IPS-18a (cell line): Measurements from ENCODE around the gene PSAP.
A peak's percentile ranks its signal among the peaks of the same experiment; 100 is the strongest.

ENCODE experiments used
- H3K27ac ChIP-seq: one replicate; pipeline ENCODE4 v1.5.1; 2013; ENCODE audit warnings: low read length
- H3K27me3 ChIP-seq: one replicate; pipeline ENCODE4 v1.6.1; 2013; ENCODE audit warnings: mild to moderate bottlenecking, low read length; ENCODE audit not compliant: control insufficient read depth, insufficient read depth
- H3K36me3 ChIP-seq: one replicate; pipeline ENCODE4 v1.6.1; 2013; ENCODE audit warnings: low read depth, low read length; ENCODE audit not compliant: control insufficient read depth
- H3K4me1 ChIP-seq: one replicate; pipeline ENCODE4 v1.6.1; 2013; ENCODE audit warnings: low read depth, low read length; ENCODE audit not compliant: control insufficient read depth
- H3K4me3 ChIP-seq: one replicate; pipeline ENCODE4 v1.5.1; 2013; ENCODE audit warnings: low read length
- H3K9ac ChIP-seq: one replicate; pipeline ENCODE4 v1.6.1; 2013; ENCODE audit warnings: mild to moderate bottlenecking, low read length, moderate library complexity
- H3K9me3 ChIP-seq: one replicate; pipeline ENCODE4 v1.6.1; 2013; ENCODE audit warnings: low read depth, low read length; ENCODE audit not compliant: control insufficient read depth

PSAP gene

GRCh38 chr10:71850021-71850742 lies 869 bp downstream of the PSAP start:
- H3K27ac ChIP-seq: peak overlapping the region; percentile 74
- no peaks in the 10 kb centered on the region for H3K27me3 ChIP-seq
- H3K4me3 ChIP-seq: peak overlapping the region; percentile 94
- peak overlapping the region; percentile 88 for H3K9ac ChIP-seq
- peaks cover 9% of the 10 kb centered on the region for H3K4me1 ChIP-seq
- H3K36me3 ChIP-seq: no peaks in the 10 kb centered on the region
- H3K9me3 ChIP-seq: no peaks in the 10 kb centered on the region

- Histone ChIP-seq H3K36me3 (no peaks in the 10 kb centered on the region), H3K27ac (no peak overlapping the region), H3K4me3 (peak overlapping the region; percentile 94), H3K9me3 (no peaks in the 10 kb centered on the region), H3K27me3 (no peaks in the 10 kb centered on the region), H3K4me1 (peaks cover 9% of the 10 kb centered on the region), H3K9ac (peak overlapping the region; percentile 88)
Measured at GRCh38 chr10:71849461-71849908, 1.6 kb downstream of the PSAP start.

DNA sequence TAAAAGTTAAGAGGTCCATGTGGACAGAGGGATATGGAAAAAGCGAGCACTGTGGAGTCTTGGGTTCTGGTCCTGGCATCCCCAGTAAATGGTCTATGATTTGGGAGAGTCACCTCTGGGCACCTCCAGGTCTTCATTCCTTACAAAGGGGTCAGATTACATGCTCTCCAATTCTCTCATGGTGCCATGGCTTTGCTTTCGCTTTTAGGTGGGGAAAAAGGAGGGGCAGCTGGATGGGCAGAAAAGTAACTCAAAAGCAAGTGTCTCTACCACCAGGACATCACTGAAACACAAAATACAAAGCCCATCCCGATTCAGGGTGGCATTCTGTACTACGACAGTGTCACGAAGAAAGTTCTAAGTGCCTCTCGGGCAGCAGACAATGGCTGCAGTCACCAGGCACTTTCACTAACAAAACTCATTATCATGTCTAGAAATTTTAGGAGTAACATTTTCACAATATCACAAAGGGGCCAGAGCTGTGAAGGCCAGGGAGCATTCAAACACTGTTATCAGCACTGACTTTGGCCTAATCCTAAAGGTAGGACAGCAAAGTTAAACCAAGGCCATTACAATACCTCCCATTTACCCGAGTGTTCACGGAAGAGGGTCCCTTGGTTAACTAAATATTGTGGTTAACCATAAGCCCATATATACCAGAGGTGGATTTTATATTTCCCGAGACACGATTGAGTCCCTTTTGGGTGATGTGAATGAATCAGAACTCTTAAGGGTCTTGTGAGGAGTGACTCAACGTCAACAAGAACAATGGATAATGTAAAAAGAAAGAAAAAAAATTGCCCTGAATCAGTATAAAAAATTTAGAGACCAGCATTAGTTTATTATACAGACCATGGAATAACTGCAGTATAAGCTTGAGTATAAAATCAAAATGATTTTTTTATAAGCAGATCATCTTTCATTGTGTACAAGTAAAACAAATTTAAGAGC lies 2.5 kb downstream of the PSAP start:
- Histone ChIP-seq H3K36me3 (no peaks in the 10 kb centered on the region), H3K27me3 (no peaks in the 10 kb centered on the region), H3K4me3 (peak overlapping the region; percentile 1), H3K9ac (no peak overlapping the region), H3K9me3 (no peaks in the 10 kb centered on the region), H3K4me1 (peaks cover 9% of the 10 kb centered on the region), H3K27ac (no peak overlapping the region)

GRCh38 chr10:71847418-71847817 lies 3.6 kb downstream of the PSAP start:
- Histone ChIP-seq H3K27ac (no peak overlapping the region), H3K9me3 (no peaks in the 10 kb centered on the region), H3K9ac (no peak overlapping the region), H3K36me3 (no peaks in the 10 kb centered on the region), H3K4me3 (no peak overlapping the region), H3K27me3 (no peaks in the 10 kb centered on the region), H3K4me1 (peaks cover 9% of the 10 kb centered on the region)

DNA sequence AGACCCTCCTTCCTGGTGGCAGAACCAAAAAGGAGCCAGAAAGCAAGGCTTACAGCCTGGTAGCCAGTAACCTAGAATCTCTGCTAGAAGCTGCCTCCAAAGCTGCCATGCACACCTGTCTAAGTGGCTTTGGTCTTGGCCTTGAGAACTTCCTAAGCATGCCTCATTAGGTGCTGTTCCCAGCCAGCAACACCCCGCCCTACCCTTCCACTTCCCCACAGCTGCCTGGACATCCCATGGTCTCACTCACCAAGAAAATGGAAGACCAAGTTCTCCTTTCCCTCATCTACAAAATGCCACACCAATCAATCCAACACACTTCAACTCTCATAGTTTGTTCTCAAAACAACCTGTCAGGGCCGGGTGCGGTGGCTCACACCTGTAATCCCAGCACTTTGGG lies 4.2 kb downstream of the PSAP start:
- Histone ChIP-seq H3K36me3 (no peaks in the 10 kb centered on the region), H3K9ac (no peak overlapping the region), H3K4me1 (peaks cover 9% of the 10 kb centered on the region), H3K27ac (no peak overlapping the region), H3K9me3 (no peaks in the 10 kb centered on the region), H3K4me3 (no peak overlapping the region), H3K27me3 (no peaks in the 10 kb centered on the region)

DNA sequence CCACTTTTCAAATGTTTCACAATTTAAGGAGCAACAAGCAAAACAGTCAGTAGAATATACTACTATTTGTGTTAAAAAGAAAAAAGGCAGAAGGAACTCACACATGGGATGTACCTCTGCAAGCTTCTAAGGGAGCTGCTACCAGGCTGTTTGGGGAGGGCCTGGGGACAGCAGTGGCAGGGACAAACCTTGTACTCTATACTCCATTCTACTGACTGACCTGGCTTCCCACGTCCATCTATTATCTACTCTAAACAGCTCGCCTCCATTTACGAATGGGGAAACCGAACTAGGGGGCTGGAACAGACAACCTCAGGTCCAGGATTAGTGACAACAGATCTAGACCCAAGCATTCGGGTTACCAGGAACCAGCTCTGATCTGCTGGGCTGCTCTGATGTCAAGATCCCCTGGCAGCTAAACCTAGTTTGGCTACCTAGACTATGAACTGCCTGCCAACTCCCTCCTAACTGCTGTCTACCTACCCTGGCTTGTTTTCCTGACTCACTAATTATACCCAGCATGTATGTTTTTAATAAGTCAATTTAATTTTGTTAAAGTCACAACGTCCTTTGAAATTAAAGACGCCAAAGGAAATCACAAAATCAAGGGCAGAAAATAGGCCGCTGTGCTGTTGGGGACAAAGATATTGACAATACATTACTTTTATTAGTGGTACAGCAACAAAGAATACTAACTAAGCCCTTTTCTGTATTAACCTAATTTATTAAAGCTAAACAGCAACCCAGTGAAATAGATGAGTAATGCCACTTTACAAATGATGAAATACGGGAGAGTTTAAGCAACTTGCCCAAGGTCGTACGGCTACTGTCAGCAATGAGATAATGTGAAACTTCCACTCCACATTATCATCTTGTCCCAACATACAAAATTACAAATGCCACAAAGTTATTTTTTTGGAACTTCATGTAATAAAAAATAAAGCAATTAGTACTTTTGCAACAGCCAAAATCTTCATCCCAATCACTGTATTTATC lies 5.3 kb downstream of the PSAP start:
- Histone ChIP-seq H3K27me3 (no peaks in the 10 kb centered on the region), H3K27ac (no peak overlapping the region), H3K4me3 (no peak overlapping the region), H3K9me3 (no peaks in the 10 kb centered on the region), H3K4me1 (peaks cover 14% of the 10 kb centered on the region), H3K9ac (no peak overlapping the region), H3K36me3 (no peaks in the 10 kb centered on the region)

DNA sequence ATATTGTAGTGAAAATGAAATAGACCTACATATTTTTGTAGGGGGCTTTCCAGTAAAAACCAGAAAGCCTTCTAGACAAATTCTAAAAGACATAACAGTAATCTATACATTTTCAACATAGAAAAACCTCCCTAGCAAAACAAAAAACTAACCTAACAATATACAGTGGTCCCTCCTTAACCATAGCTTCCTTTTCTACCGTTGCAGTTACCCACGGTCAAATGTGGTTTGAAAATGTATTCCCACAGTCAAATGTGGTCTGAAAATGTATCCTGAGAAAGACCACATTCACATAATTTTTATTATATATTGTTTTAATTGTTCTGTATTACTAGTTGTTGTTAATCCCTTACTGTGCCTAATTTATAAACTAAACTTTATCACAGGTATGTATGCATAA lies 6.4 kb downstream of the PSAP start:
- peaks cover 23% of the 10 kb centered on the region for H3K4me1 ChIP-seq
- H3K9me3 ChIP-seq: no peaks in the 10 kb centered on the region
- H3K36me3 ChIP-seq: no peaks in the 10 kb centered on the region
- H3K27me3 ChIP-seq: no peaks in the 10 kb centered on the region
- H3K9ac ChIP-seq: no peak overlapping the region
- H3K4me3 ChIP-seq: no peak overlapping the region
- no peak overlapping the region for H3K27ac ChIP-seq

GRCh38 chr10:71844084-71844483 lies 7.0 kb downstream of the PSAP start:
- no peaks in the 10 kb centered on the region for H3K36me3 ChIP-seq
- H3K4me3 ChIP-seq: no peak overlapping the region
- no peak overlapping the region for H3K27ac ChIP-seq
- H3K27me3 ChIP-seq: no peaks in the 10 kb centered on the region
- H3K9ac ChIP-seq: no peak overlapping the region
- H3K9me3 ChIP-seq: no peaks in the 10 kb centered on the region
- peaks cover 27% of the 10 kb centered on the region for H3K4me1 ChIP-seq

DNA sequence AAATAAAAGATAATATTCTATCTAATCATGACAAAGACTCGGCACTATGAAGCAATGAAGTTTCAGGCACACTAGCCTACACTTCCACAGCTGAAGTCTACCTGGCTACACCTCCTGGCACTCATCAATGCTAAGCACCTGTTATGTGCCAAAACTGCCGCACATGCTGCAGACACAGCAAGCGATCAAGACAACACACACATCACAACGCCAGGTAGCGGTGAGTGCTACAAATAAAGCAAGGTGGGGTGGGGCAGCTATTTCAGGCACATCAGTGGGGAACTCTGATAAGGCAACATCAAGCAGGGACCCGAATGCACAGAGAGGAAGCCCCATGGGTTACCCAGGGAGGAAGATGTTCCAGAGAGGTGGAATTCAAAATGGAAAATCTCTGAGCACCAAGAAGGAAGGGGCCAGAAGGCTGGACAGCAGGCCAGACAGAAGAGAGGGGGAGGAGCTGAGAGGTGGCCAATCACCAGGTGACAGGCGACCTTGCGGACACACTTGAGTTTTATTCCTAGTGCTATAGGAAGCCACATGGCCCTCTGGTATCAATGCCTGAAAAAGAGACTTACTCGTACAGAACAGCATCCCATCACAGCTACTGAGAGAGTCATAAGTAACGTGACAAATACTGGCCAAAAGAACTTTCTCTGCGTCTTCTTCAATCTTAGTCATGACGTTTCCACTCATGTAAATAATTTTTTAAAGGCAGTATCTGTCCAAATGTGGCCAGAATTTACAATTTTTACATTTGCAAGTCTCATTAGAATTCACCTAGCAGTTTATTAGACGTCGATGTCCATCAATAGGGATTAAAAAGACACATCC lies 8.0 kb downstream of the PSAP start:
- Histone ChIP-seq H3K36me3 (no peaks in the 10 kb centered on the region), H3K27me3 (no peaks in the 10 kb centered on the region), H3K27ac (no peak overlapping the region), H3K9ac (no peak overlapping the region), H3K4me1 (peaks cover 21% of the 10 kb centered on the region), H3K4me3 (no peak overlapping the region), H3K9me3 (no peaks in the 10 kb centered on the region)

DNA sequence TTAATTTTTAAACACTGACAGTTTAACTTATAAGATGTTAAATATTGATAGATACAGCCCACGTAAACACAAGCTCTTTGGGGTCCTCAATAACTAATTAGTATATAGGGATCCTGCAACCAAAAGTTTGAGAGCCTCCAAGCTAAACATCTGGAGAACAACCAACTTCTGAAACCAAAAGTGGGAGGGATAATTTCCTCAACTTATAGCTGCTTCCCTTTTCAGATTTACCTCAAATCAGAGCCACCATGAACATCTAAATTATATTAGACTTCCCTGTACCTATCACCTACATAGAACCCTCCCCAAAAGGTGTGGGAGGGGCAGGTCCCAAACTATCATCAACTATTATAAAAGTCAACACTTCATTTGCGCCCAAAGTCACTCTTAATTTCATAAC lies 8.6 kb downstream of the PSAP start:
- no peaks in the 10 kb centered on the region for H3K36me3 ChIP-seq
- H3K4me3 ChIP-seq: no peak overlapping the region
- H3K27me3 ChIP-seq: no peaks in the 10 kb centered on the region
- no peaks in the 10 kb centered on the region for H3K9me3 ChIP-seq
- H3K27ac ChIP-seq: no peak overlapping the region
- no peak overlapping the region for H3K9ac ChIP-seq
- peaks cover 26% of the 10 kb centered on the region for H3K4me1 ChIP-seq
